HG02759 (cell line): ENCODE results near the gene VDR.

Experiments
- ATAC-seq: cut with Tn5 transposase; IDR thresholded peaks from one replicate; pipeline ENCODE4 v1.9.1; 2021; ENCODE audit warnings: mild to moderate bottlenecking, moderate library complexity; ENCODE audit not compliant: unreplicated experiment

VDR gene

GRCh38 chr12:47904713-47905709 is at the start of gene VDR:
TSS of gene VDR (minus strand) at chr12:47904994. CDS start at chr12:47879113, 25,881 bp downstream.
- ATAC-seq: peak; percentile 73

GRCh38 chr12:47954058-47954457 is 49.3 kb upstream of the VDR start:
- ATAC-seq: no peak

GRCh38 chr12:47950856-47951468 is 46.2 kb upstream of the VDR start:
- ATAC-seq: no peak

- ATAC-seq: no peak
Measured at GRCh38 chr12:47949441-47950341, 44.9 kb upstream of the VDR start.

- ATAC-seq: no peak
Measured at GRCh38 chr12:47947341-47947740, 42.5 kb upstream of the VDR start.

GRCh38 chr12:47946413-47947323 is 41.9 kb upstream of the VDR start:
- ATAC-seq: no peak

- no peak for ATAC-seq
Measured at GRCh38 chr12:47945341-47945728, 40.5 kb upstream of the VDR start.

GRCh38 chr12:47944685-47945340 is 40.0 kb upstream of the VDR start:
- ATAC-seq: no peak

GRCh38 chr12:47943623-47944340 is 39.0 kb upstream of the VDR start:
- no peak for ATAC-seq

- no peak for ATAC-seq
Measured at GRCh38 chr12:47942614-47943225, 37.9 kb upstream of the VDR start.

GRCh38 chr12:47941871-47942613 is 37.2 kb upstream of the VDR start:
- no peak for ATAC-seq

GRCh38 chr12:47941475-47941780 is 36.6 kb upstream of the VDR start:
- no peak for ATAC-seq

- ATAC-seq: no peak
Measured at GRCh38 chr12:47940773-47941474, 36.1 kb upstream of the VDR start.

GRCh38 chr12:47939009-47939601 is 34.3 kb upstream of the VDR start:
- ATAC-seq: no peak

GRCh38 chr12:47938594-47938993 is 33.8 kb upstream of the VDR start:
- no peak for ATAC-seq

GRCh38 chr12:47938093-47938492 is 33.3 kb upstream of the VDR start:
- no peak for ATAC-seq

GRCh38 chr12:47935184-47935583 is 30.4 kb upstream of the VDR start:
- ATAC-seq: no peak
